Glomerular visceral epithelial cell (primary cell): ENCODE results near the gene AHI1.
A peak's percentile ranks its signal among the peaks of the same experiment; 100 is the strongest.

Source experiments
- DNase-seq: peaks from one replicate; pipeline ENCODE4 v3.0.0-alpha.2; 2016; ENCODE audit errors: extremely low spot score

Gene AHI1

DNA sequence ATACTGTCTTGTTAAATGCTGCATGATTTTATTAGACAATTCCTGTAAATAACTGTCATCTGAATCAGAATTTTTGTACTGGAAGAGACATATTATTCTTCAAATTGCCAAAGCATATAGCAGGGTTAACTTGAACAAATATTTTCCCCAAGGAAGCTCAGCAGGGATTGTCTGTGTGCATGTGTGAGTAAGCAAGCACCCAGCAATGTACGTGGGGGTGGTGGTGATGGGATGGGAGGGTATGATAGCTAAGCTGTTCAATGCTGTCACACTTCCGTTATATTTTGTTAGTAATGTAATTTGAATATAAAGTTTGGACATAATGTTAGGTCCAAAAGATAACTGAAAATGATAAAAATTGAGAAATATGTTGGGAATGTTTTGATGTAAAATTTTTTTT, 198.3 kb downstream of the AHI1 start:
- no peak for DNase-seq

DNA sequence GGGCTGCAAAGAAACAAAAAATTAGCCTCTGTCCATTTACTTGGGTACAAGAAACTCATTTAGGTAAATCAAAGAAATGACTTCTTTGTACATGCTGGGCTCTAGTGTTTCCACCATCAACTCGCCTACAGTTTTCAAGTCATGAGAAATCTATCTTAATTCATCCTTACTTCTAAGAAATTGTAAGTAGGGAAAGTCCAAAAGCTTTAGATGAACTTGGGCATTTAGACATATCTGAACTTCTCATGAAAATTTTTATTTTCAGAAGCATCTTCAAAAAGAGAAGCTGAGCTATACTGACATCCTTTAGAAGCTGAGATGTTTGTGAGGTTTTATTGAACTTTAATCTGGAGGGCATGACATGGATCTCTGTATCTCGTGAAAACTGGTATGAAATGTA, 199.1 kb downstream of the AHI1 start:
- DNase-seq, result no peak

DNA sequence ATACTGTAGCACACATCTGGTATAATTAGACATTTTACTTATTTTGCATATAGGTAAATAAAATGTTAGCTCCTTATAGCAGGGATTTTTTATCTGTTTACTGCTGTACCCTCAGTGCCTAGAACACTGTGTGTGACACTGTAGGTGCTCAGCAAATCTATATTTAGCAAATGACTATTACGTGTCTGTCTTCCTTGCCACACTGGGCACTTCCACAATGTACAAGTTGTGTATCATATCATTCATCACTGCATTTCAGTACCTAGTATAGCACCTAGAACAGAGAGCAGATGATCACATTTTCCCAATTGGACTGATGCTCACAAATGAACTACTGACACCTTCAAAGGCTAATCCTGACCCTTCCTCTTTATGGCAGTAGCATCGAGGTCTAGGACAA, 200.8 kb downstream of the AHI1 start:
- no peak for DNase-seq

DNA sequence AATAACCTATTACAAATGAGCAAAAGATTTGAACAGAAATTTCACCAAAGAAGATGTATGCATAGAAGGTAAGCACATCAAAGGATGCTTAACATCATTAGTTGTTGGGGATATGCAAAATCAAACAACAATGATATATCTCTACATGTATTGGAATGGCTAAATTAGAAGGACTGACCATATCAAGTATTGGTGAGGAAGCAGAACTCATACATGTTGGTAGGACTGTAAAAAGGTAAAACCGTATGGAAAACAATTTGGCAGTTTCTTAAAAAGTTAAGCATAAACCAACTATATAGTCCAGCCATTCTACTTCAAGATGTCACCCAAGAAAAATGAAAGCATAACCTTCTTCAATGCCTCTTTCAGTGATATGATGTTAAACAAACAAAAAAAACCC, 202.5 kb downstream of the AHI1 start:
- DNase-seq, result no peak

DNA sequence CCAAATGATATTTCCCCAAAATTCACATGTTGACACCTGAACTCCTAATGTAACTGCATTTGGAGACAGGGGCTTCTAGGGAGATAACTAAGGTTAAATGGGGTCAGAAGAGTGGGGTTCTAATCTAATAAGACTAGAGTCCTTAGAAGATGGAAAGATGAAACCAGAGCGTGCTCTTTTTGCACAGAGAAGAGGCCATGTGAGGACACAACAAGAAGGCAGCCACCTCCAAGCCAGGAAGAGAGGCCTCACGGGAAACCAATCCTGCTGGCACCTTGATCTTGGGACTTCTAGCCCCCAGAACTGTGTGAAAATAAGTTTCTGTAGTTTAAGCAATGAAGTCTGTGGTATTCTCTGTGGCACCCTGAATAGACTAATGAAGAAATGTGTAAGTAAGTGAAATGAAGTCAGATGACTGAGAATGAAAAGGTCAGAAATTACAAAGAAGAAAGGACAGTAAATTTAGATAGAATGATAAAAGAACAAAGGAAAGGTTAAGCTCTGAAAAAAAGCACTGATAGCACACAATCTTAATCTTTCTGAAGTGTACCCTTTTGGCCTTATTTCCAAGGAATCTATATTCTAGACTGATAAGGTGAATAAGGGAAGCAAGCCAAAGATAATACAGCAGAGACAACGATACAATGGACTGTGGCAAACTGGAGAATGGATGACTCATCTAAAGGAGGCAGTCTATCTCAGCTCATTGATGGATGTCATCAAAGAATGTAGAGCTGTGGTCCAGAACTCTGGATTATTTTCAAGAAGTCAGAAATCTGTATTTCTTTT, 206.1 kb downstream of the AHI1 start:
- DNase-seq, result peak; percentile 34

DNA sequence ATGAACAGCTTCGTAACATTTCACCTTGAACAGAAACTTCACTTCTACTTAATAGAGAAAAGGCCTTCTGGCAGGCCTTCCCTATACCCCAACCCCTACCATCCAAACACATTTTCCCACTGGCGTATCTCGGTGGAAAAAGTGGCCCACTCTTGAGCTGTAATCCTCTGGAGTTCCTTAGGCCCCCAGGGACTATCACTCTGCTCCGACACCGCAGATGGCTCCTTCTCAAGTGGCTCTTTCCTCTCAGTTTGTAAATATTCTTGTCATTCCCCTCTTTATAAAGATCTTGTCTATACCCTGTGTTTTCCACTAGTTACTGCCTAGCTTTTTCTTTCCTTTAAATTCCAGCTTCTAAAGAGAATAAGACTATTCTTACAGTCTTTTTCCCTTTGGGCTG, 207.7 kb downstream of the AHI1 start:
- DNase-seq, result no peak

DNA sequence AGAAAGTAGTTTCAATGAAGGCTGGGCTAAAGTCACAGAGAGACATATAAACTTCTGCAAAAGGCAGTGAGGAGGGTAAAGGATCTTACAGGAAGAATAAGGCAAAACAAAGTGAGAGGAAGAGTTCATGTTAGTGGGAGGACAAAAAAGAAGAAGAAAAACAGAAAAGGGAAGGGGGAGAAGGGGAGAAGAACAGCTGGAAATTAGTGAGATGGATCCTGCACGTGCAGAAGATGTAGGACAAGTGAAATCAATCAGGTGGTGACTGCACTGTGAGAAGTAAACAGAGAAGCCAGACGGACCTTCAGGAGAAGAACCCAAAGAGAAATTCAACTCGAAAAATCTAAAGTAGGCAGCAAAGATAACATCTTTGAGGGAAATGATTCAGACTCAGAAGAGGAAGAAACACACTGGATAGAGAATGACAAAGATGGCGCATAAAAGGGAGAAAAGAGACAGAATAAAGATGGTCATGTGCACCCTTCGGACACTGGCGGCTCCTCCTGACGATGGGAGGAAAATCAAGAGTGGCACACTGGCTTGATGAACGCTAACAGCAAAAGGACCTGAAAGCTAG, 210.5 kb downstream of the AHI1 start:
- no peak for DNase-seq

DNA sequence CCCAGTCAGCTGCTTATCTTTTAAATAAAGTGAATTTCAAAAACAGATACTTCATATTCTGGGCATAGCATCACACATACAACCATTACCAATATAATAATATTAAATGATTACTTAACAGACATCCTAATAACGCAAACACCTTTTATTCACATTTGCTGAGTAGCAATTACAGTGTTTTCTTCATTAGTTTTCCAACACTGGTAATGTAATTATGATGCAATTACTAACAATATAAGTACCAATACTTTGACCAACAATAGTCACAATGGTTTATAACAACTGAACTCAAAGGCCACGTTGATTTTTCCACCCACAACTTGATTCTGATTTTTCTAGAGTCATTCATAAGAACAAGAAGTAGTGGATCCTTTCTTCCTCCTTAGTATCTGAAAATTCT, 212.4 kb downstream of the AHI1 start:
- DNase-seq, result no peak

DNA sequence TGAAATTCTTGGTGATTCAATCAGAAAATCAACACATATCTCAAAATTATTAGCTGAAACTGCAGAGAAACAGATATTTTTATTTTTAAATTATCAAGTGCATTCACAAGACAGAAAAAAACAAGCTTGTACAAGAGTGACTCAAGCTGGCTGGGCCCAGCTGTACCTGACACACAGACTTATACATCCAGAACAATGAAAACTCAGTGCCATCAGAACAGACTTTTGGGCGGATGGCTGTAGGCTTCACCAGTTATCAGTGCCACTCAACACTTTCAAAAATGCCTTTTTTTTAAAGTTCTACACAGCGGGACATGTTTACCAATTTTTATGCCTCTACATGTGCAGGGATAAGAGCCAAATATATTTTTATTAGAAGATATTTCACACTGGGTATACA, 213.6 kb downstream of the AHI1 start:
- DNase-seq, result no peak

DNA sequence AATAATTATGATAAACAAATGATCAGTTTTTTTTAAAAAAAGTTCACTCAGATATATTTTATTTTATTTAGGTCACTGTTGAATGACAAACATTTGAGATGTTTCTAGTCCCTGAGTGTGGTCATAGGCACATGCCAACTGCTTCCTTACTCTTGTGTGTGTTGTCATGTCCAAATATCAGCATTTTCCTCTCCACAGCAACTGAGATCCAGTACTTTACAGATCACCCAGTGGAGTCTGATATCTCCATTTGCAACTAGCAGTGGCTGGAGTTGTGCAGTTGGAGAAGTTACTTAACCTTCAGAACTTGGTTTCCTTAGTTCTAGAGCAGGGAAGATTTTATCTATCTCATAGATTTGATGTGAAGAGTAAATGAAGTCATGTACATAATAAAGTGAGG, 215.1 kb downstream of the AHI1 start:
- DNase-seq, result no peak

DNA sequence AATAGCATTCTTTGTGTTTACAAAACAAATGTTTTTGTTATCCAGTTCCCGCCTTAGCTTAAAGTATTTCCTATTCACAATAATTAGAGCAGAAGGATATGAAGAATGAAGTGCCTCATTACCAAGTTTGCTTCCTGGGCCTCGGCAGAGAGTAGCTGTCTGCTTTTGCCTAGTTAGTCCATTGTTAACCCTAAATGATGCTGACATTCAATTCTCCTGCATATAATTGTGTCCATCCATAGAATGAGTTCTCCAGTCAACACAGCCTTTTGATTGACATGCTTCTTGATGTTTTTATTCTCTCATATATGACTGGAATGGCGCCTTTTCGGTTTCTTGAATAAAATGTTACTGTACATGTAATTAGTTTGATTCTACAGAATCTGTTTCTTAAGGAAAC, 215.6 kb downstream of the AHI1 start:
- DNase-seq, result no peak

DNA sequence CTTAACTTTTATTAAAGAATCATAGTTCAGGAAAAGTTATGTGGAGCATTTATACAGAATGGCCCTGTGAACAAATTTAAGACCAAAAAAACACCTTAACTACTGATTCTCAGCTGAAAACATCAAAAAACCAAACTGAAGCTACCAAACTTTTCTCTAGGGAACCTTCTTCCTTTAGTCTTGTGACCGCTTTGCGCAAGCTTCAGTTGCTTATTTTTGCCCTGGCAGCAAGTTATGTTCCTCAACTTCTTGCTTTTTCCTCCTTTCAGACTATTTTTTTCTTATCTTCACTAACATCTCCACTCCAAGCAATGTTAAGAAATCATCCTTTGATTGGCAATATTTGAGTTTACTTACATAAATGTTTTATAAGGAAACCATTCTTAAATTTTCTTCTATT, 216.3 kb downstream of the AHI1 start:
- DNase-seq, result no peak

DNA sequence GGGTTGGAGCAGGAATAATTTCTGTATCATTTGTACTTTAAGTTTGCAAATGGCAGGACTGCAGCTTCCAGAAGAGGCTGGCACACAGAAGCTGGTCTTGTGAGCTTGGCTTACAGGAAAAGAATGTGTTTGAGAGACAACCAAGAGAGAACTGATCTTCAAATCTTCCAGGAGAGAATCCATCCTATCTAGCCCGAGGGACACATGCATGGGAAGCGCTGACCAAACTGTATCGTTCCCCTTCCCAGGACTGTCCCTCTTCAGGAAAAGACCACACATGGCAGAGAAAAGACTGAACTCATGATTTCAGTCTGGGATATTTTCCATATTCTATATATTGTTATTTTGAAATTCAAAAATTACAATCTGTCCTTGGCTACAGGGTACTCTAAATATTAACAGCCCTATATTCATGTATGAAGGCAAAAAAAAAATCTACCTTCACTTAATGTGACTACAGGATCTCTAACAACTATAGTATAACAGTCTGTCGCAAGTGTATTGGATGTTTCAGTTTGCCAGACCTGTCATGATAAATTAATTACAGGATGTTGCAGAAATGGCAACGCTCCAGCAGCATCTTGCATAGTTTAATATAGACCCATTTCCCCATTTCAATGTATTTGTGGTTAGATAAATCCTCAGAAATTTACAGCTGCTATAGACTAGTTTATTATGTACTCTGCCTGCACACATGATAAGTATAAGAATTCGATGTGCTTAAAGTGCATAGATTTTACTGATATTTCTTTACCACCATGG, 217.0 kb downstream of the AHI1 start:
- no peak for DNase-seq

DNA sequence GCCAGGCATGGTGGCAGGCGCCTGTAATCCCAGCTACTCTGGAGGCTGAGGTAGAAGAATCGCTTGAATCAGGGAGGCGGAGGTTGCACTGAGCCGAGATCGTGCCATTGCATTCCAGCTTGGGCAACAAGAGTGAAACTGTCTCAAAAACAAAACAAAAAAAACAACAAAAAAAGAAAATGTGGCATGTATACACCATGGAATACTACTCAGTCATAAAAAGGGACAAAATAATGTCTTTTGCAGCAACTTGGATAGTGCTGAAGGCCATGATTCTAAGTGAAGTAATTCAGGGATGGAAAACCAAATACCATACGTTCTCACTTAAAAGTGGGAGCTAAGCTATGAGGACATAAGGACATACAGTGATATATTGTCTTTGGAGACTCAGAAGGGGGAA, 220.1 kb downstream of the AHI1 start:
- DNase-seq, result no peak

DNA sequence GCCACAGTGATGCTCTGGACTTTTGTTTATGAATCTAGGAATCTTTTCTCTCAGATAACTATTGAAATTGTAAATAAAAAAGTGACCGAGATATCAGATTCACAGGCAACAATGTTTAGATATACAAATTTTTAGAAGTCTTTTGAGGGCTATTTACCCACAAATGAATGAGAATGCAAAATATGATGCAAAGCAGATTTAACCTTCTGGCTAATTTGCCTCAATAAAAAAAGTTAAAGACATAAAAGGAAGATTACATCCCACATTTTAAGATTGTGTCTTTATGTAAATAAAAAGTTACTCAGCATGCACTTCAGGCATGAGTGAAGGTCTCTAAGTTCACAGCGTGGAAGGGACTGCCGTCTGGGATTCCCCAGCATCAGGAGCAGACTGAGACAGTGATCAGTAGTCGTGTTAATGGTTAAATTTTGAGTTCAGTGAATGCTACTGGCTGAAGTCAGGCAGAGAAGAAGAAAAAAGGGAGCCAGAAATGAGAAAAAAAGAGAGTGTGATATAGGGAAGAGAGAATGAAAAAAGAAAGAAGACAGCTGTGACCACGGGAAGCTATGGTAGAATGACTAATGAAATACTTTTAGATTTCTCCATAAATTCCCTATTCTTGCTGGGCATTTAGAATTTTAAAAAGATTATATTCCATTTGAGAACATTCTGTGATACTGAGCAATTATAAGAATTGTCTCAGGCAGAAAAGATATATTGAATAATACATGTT, 222.8 kb downstream of the AHI1 start:
- DNase-seq, result peak; percentile 26

DNA sequence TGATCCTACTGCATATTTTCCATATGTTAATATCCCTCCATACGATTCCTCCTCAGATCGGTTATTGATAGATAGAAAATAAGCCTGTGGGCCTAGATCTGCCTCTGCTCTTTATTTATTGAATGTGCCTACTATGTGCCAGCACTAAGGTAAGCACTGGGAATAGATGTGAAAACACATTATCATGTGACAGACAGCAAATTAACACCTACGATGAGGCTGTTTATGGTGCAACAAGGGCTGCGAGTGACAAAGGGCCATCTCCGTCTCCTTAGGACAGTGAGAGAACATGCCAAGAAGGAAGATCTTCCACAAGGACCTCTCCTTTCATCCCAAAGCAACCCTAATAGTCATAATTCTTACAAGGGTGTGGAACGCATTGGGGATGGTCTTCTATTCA, 225.9 kb downstream of the AHI1 start:
- DNase-seq, result no peak

DNA sequence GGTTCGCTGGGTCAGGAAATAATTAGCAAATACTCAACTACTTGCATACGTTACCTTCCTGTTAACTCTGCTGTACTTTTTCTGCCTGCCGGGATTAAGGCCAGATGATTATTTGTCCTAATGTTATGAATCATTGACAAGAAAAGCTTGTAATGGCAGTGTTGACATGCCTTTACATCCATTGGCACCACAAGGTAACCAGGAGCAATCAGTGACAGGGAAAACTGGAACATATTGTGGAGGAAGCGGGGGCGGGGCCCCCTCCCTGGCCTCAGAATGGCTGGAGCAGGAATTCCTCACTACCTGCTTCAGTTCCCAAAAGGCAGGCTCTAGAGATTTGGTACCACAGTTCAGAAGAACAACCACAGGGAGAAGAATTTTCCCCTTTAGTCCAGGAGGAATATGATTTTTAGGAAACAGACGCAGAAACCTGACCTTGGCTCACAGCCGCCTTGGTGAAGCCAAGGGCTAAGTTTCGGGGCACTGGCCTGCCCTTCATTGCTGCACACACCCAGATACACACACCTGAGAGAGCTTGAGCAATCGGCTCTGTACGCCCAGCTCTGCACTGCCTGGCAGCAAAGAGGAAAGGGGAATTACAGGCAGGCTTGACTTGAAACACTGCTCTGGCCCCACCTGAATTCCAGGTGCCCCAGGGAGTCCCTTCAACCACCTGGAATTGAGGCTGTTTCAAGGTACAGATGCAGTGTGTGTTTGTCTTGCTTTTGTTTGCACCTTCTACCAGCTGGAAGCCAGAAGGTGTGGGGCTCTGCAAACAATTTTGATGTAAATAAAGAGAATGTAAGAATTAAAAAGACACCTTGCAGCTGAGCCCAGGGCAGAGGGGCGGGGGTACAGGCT, 226.6 kb downstream of the AHI1 start:
- no peak for DNase-seq

DNA sequence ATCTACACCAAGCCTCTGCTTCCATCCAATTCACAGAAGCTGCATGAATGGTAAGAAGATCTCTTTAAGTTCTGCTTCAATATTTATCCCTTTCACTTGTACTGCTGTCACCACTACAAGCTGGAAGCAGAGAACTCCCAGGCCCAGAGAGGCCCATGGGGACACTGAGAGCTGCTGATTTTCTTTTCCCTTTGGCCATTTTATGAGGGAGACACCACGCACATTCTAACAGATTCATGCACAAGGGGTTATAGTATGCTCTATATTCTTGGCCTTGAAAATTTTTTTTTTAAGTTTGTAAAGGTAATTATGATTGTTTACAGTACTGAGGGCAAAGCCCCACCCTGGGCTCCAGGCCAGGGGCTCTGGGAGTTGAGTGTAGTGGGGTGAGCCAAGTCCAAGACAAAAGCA, 228.1 kb downstream of the AHI1 start:
- DNase-seq, result no peak

DNA sequence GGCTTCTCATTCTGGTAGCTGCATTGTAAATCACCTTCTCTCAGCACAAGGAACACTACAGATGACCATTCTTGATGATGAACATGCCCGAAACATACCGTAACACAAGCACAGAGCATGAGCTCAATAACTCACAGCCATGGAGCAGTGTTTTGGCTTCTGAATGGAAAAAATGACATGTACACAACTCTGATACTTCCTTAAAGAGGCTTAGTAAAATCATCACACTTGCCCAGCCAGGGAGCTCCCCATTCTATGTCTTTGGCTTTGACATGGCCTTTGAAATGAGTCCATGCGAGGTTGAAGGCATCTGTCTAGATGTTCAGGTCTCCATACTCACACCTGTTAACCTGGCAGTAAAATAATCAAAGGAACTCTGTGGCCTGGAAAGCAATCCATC, 228.8 kb downstream of the AHI1 start:
- no peak for DNase-seq

DNA sequence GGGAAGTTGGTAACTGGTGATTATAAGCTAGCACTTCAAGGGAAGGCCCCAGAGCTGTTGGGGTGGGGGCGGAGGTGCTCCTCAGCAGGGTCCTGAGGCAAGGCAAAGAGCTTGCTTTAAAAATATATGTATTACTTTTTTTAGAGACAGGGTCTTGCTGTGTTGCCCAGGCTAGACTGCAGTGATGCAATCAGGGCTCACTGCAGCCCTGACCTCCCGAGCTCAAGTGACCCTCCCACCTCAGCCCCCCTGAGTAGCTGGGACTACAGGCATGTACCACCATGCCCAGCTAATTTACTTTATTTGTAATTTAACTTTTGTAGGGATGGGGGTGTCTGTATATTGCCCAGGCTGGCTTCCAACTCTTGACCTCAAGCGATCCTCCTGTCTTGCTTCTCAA, 229.3 kb downstream of the AHI1 start:
- no peak for DNase-seq

DNA sequence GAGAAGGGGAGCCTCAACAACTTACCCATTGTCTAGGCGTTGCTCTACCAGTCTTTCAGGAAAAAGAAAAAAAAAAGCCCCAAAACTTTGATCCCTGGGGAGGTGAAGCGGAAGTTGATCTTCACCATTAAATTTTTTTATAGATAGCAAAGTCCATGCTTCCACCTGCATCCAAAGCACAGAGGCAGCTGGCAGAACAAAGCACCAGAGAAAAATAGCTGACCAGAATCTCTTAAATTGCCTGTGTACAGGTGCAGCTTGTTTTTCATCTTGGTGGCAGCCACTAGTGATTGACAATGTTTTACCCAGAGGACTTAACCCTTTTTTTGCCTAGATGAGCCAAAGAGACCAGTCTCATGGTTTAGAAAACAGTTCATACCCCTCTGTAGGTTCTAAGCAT, 230.5 kb downstream of the AHI1 start:
- DNase-seq, result no peak

DNA sequence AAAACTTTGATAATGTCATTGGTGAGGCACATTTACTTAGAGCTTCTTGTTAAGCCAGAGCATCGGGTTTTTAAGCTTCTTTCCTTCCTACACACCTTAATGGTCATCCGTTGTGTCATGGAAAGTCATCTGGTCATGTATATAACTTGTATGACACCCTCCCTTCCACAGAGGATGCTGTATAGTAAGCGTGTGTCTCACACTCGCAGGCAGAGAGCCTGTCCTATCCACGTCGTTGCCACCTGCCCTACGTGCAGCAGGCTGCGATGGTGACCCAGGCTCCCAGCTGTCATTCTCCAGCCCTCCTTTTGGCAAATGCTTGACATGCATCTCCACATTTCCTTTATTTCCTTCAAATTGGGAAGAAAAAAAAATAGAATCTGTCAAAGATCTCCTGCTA, 230.9 kb downstream of the AHI1 start:
- no peak for DNase-seq
